WERI-Rb-1 (cell line): ENCODE measurements around the gene LRP2BP.

Experiments used
- DNase-seq: peaks from one replicate; pipeline ENCODE4 v3.0.0-alpha.2; 2020
- H3K27ac ChIP-seq: fragments of 250-450 bp; sonication (Bioruptor Pico); 2 replicates; pipeline ENCODE4 v1.5.1; 2020; ENCODE audit warnings: mild to moderate bottlenecking, moderate library complexity
- H3K27me3 ChIP-seq: fragments of 250-450 bp; sonication (Bioruptor Pico); 2 replicates; pipeline ENCODE4 v1.5.1; 2021; ENCODE audit warnings: mild to moderate bottlenecking, low read depth, moderate library complexity; ENCODE audit not compliant: insufficient read depth, severe bottlenecking
- H3K36me3 ChIP-seq: fragments of 250-450 bp; sonication (Bioruptor Pico); 2 replicates; pipeline ENCODE4 v1.5.1; 2020; ENCODE audit warnings: mild to moderate bottlenecking, moderate library complexity
- H3K4me3 ChIP-seq: 2 replicates; pipeline ENCODE4 v1.5.1; 2011; ENCODE audit warnings: low read depth, mild to moderate bottlenecking, control low read depth, low read length
- H3K9me3 ChIP-seq: fragments of 250-450 bp; sonication (Bioruptor Pico); 2 replicates; pipeline ENCODE4 v1.5.1; 2021; ENCODE audit warnings: mild to moderate bottlenecking, moderate library complexity; ENCODE audit not compliant: severe bottlenecking
- CTCF ChIP-seq: IDR thresholded peaks from 2 replicates; pipeline ENCODE4 v1.5.1; 2011; ENCODE audit warnings: low read depth, mild to moderate bottlenecking, control low read depth, inconsistent platforms, low read length

LRP2BP gene

DNA sequence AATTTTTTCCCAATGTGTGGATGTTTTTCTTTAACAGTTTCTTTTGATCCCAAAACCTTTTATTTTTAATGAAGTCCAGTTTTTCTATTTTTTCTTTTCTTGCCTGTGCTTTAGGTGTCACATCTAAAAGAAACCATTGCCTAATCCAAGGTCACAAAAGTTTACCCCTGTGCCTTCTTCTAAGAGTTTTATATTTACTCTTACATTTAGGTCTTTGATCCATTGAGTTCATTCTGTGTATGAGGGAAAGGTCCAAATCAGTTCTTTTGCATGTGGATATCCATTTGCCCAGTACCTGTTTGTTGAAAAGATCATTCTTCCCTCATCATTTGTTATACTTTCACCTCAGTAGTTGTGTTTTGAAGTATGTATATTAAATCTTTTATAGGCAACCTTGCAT, 13.0 kb downstream of the LRP2BP start:
- Histone ChIP-seq H3K27me3 (no peaks in the 10 kb centered on the region), H3K4me3 (no peak overlapping the region), H3K9me3 (peaks cover 7% of the 10 kb centered on the region), H3K36me3 (no peaks in the 10 kb centered on the region), H3K27ac (no peak overlapping the region)
- no peak for TF ChIP-seq CTCF
- no peak for DNase-seq

- Histone ChIP-seq H3K27ac (no peak overlapping the region), H3K27me3 (no peaks in the 10 kb centered on the region), H3K36me3 (no peaks in the 10 kb centered on the region), H3K4me3 (no peak overlapping the region), H3K9me3 (peaks cover 7% of the 10 kb centered on the region)
- no peak for DNase-seq
- no peak for TF ChIP-seq CTCF
Observed at GRCh38 chr4:185381288-185382196, 14.2 kb downstream of the LRP2BP start.

DNA sequence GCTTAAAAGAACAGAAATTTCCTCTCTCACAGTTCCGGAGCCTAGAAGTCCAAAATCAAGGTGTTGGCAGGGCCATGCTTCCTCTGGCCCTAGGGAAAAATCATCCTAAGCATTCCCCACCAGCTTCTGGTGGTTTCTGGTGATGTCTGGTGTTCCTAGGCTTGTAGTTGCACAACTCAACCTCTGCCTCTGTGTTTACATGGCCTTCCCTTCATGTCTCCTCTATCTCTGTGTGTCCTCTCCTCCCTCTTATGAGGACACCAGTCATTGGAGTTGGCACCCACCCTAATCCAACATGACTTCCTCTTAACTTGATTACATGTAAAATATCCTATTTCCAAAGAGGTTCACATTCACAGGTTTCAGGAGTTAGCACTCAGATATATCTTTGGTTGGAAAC, 15.4 kb downstream of the LRP2BP start:
- TF ChIP-seq CTCF: no peak
- Histone ChIP-seq H3K27me3 (no peaks in the 10 kb centered on the region), H3K4me3 (no peak overlapping the region), H3K9me3 (peaks cover 7% of the 10 kb centered on the region), H3K36me3 (no peaks in the 10 kb centered on the region), H3K27ac (no peak overlapping the region)
- no peak for DNase-seq

- Histone ChIP-seq H3K27ac (no peak overlapping the region), H3K4me3 (no peak overlapping the region), H3K9me3 (peaks cover 7% of the 10 kb centered on the region), H3K27me3 (no peaks in the 10 kb centered on the region), H3K36me3 (no peaks in the 10 kb centered on the region)
- TF ChIP-seq CTCF: no peak
- DNase-seq: no peak
Observed at GRCh38 chr4:185379326-185380295, 16.1 kb downstream of the LRP2BP start.

GRCh38 chr4:185378264-185378663, 17.5 kb downstream of the LRP2BP start:
- TF ChIP-seq CTCF: no peak

More at GRCh38 chr4:185378264-185378663, 17.5 kb downstream of the LRP2BP start:
- H3K4me3 ChIP-seq: no peak overlapping the region
- H3K36me3 ChIP-seq: no peaks in the 10 kb centered on the region
- H3K27ac ChIP-seq: no peak overlapping the region
- H3K27me3 ChIP-seq: no peaks in the 10 kb centered on the region
- no peak for DNase-seq
- peaks cover 7% of the 10 kb centered on the region for H3K9me3 ChIP-seq
